WTC11 (cell line): ENCODE data around the gene FLOT2.

Experiments
- NFE2L1 ChIP-seq: sonication (generic); formaldehyde crosslinking; IDR thresholded peaks from 2 replicates; pipeline ENCODE4 v1.8.1; 2023; ENCODE audit warnings: missing genetic modification reagents
- TF ChIP-seq, protein P1 (sequence below): sonication (generic); formaldehyde crosslinking; IDR thresholded peaks from 2 replicates; pipeline ENCODE4 v1.8.1; 2023; ENCODE audit warnings: mild to moderate bottlenecking, moderate library complexity, missing genetic modification reagents
- TF ChIP-seq, protein P2 (sequence below): fragments of 200-600 bp; IDR thresholded peaks from 2 replicates; pipeline ENCODE4 v1.8.0; 2022; ENCODE audit warnings: antibody characterized with exemption

DNA sequence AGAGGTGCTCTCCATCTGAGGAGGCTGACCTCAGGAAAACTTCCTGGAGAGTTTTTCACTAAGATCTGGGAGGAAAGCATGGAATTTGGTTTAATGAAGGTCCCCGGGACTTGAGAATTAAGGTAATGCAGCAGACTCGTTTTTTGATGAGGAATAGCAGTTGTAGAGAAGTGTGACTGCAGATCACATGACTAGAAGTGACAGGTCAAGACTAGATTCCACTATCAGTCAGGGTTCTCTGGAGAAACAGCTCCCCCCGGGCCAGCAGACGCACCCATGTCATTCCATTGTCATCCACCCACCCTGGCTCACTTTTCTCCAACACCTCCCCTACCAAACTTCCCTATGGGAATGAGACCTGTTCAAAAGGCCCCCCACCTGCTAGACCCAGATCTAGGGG lies 7.3 kb upstream of the FLOT2 start:
- TF ChIP-seq, protein P1, sequence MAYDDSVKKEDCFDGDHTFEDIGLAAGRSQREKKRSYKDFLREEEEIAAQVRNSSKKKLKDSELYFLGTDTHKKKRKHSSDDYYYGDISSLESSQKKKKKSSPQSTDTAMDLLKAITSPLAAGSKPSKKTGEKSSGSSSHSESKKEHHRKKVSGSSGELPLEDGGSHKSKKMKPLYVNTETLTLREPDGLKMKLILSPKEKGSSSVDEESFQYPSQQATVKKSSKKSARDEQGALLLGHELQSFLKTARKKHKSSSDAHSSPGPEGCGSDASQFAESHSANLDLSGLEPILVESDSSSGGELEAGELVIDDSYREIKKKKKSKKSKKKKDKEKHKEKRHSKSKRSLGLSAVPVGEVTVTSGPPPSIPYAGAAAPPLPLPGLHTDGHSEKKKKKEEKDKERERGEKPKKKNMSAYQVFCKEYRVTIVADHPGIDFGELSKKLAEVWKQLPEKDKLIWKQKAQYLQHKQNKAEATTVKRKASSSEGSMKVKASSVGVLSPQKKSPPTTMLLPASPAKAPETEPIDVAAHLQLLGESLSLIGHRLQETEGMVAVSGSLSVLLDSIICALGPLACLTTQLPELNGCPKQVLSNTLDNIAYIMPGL (CRISPR knock-in tag) = no peak
- TF ChIP-seq, protein P2, sequence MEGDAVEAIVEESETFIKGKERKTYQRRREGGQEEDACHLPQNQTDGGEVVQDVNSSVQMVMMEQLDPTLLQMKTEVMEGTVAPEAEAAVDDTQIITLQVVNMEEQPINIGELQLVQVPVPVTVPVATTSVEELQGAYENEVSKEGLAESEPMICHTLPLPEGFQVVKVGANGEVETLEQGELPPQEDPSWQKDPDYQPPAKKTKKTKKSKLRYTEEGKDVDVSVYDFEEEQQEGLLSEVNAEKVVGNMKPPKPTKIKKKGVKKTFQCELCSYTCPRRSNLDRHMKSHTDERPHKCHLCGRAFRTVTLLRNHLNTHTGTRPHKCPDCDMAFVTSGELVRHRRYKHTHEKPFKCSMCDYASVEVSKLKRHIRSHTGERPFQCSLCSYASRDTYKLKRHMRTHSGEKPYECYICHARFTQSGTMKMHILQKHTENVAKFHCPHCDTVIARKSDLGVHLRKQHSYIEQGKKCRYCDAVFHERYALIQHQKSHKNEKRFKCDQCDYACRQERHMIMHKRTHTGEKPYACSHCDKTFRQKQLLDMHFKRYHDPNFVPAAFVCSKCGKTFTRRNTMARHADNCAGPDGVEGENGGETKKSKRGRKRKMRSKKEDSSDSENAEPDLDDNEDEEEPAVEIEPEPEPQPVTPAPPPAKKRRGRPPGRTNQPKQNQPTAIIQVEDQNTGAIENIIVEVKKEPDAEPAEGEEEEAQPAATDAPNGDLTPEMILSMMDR = no peak
- TF ChIP-seq NFE2L1 (CRISPR knock-in tag) = no peak
